BJ (cell line): ENCODE results near the gene TNRC6C. TPM values are rescaled to one million over a fixed set of nuclear protein-coding genes. Genes with fewer than 3 reads are reported as not detected.

Experiments
- CTCF ChIA-PET: fragments of 350-600 bp; formaldehyde crosslinking; extraction: SDS; loops from one replicate; lab custom pipeline; 2021; ENCODE audit warnings: antibody characterized with exemption, inconsistent platforms; lab: Yijun Ruan, JAX
- POLR2A ChIA-PET: fragments of 300-600 bp; sonication (Branson Sonifier 250); formaldehyde crosslinking; extraction: SDS; loops from one replicate; lab custom pipeline; 2021; ENCODE audit warnings: antibody characterized with exemption; lab: Charles Lee
- DNase-seq: peaks from one replicate; pipeline ENCODE4 v3.0.0-alpha.2; 2011; ENCODE audit warnings: low read depth
- H3K27me3 ChIP-seq: 2 replicates; pipeline ENCODE4 v1.6.0; 2011; ENCODE audit warnings: low read length; ENCODE audit not compliant: control insufficient read depth, insufficient read depth
- H3K36me3 ChIP-seq: 2 replicates; pipeline ENCODE4 v1.5.1; 2011; ENCODE audit warnings: low read length; ENCODE audit not compliant: control insufficient read depth, insufficient read depth
- H3K4me3 ChIP-seq: 2 replicates; pipeline ENCODE4 v1.5.1; 2011; ENCODE audit warnings: low read depth, mild to moderate bottlenecking, control low read depth, low read length
- polyA plus RNA-seq: library from polyadenylated mRNA; depleted of rRNA; stranded (reverse); fragments of >200 nt; gene quantifications from 2 replicates; pipeline ENCODE4 v1.2.3, GENCODE V29; 2011
- TF ChIP-seq, protein P1 (sequence below): IDR thresholded peaks from 2 replicates; pipeline ENCODE4 v1.5.1; 2011; ENCODE audit warnings: low read depth, mild to moderate bottlenecking, control low read depth, inconsistent platforms, low read length, moderate library complexity; ENCODE audit not compliant: insufficient read depth

TNRC6C gene
- polyA plus RNA-seq, 1 experiment: 0.91 TPM

GRCh38 chr17:78051186-78051972, 92.9 kb downstream of the TNRC6C start:
- TF ChIP-seq, protein P1, sequence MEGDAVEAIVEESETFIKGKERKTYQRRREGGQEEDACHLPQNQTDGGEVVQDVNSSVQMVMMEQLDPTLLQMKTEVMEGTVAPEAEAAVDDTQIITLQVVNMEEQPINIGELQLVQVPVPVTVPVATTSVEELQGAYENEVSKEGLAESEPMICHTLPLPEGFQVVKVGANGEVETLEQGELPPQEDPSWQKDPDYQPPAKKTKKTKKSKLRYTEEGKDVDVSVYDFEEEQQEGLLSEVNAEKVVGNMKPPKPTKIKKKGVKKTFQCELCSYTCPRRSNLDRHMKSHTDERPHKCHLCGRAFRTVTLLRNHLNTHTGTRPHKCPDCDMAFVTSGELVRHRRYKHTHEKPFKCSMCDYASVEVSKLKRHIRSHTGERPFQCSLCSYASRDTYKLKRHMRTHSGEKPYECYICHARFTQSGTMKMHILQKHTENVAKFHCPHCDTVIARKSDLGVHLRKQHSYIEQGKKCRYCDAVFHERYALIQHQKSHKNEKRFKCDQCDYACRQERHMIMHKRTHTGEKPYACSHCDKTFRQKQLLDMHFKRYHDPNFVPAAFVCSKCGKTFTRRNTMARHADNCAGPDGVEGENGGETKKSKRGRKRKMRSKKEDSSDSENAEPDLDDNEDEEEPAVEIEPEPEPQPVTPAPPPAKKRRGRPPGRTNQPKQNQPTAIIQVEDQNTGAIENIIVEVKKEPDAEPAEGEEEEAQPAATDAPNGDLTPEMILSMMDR: no peak

GRCh38 chr17:78053777-78054468, 95.4 kb downstream of the TNRC6C start:
- Histone ChIP-seq H3K36me3 (0 out of 2 replicates have a peak, but pooled peaks cover 3% of the 10 kb centered on the region), H3K27me3 (no peaks in the 10 kb centered on the region), H3K4me3 (no peak overlapping the region)
- ChIA-PET POLR2A (no interaction called here), CTCF (interaction anchor here (0.9 kb wide), 1 partner anchor 22 kb away, joined by 3 read pairs; no protein-coding TSS in a partner anchor)
- TF ChIP-seq, protein P1: no peak
- no peak for DNase-seq

More at GRCh38 chr17:78051186-78051972, 92.9 kb downstream of the TNRC6C start:
- Histone ChIP-seq H3K4me3 (no peak overlapping the region), H3K27me3 (no peaks in the 10 kb centered on the region), H3K36me3 (0 out of 2 replicates have a peak, but pooled peaks cover 3% of the 10 kb centered on the region)
- POLR2A ChIA-PET: no interaction called here
- CTCF ChIA-PET: interaction anchor here (0.6 kb wide), 1 partner anchor 11 kb away, joined by 3 read pairs; no protein-coding TSS in a partner anchor
- DNase-seq: no peak

DNA sequence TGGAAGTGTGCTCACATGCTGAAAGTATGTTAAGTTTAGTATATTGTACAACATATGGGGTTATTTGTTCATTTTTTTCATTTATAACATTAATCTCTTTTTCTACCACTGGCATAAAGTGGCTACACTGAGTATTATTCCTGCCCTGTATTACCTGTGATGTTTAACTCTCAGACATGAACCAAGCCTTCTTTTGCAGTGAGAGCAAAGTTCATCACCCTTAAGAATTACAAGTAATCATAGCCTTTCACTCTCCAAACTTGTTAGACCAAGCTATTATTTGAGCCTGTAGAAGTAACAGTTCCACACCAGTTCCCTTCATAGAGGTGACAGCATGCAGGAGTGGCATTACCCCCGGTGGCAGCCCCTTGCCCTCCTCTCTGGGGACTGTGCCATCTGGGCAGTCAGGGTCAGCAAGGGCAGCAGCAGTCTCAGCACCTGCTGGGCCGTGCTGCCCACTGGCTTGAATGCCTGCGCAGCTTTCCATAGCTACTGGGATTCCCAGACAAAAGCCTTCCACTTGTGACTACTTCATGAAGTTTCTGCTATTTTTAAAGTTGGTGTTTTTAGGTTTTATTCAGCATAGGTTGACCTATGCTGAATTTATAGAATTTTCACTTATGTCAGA, 98.7 kb downstream of the TNRC6C start:
- Histone ChIP-seq H3K36me3 (no peaks in the 10 kb centered on the region), H3K4me3 (no peak overlapping the region), H3K27me3 (no peaks in the 10 kb centered on the region)
- TF ChIP-seq, protein P1: no peak
- ChIA-PET CTCF (interaction anchor here (0.6 to 1.2 kb wide), 3 partner anchors 30 to 38 kb away, joined by 3 read pairs; no protein-coding TSS in a partner anchor), POLR2A (no interaction called here)
- DNase-seq: no peak

DNA sequence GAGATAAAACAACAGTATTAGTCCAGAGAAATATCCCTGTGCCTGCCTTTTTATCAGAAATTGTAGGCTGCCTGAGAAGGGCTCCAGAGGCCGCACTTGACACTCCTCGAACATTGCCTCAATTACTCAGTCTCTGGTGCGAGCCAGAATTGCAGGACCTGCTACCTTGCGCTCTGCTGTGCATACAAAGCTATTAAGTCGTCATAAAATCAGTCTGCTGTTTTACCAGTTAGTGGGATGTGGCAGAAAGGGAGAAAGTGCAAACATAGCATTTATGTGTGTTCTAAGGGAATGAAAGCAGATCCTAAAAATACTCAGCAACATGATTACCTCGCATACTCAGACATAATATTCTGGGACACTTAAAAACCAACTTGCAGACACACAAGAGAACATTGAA, 99.5 kb downstream of the TNRC6C start:
- Histone ChIP-seq H3K27me3 (no peaks in the 10 kb centered on the region), H3K4me3 (no peak overlapping the region), H3K36me3 (no peaks in the 10 kb centered on the region)
- ChIA-PET POLR2A (no interaction called here), CTCF (interaction anchor here (0.6 to 1.1 kb wide), 4 partner anchors 21 to 38 kb away, joined by 3 read pairs; no protein-coding TSS in a partner anchor)
- DNase-seq: no peak
- TF ChIP-seq, protein P1: no peak
